ENCODE results near the gene KDM1B.

The KDM1B gene, protein sequence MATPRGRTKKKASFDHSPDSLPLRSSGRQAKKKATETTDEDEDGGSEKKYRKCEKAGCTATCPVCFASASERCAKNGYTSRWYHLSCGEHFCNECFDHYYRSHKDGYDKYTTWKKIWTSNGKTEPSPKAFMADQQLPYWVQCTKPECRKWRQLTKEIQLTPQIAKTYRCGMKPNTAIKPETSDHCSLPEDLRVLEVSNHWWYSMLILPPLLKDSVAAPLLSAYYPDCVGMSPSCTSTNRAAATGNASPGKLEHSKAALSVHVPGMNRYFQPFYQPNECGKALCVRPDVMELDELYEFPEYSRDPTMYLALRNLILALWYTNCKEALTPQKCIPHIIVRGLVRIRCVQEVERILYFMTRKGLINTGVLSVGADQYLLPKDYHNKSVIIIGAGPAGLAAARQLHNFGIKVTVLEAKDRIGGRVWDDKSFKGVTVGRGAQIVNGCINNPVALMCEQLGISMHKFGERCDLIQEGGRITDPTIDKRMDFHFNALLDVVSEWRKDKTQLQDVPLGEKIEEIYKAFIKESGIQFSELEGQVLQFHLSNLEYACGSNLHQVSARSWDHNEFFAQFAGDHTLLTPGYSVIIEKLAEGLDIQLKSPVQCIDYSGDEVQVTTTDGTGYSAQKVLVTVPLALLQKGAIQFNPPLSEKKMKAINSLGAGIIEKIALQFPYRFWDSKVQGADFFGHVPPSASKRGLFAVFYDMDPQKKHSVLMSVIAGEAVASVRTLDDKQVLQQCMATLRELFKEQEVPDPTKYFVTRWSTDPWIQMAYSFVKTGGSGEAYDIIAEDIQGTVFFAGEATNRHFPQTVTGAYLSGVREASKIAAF

DNA sequence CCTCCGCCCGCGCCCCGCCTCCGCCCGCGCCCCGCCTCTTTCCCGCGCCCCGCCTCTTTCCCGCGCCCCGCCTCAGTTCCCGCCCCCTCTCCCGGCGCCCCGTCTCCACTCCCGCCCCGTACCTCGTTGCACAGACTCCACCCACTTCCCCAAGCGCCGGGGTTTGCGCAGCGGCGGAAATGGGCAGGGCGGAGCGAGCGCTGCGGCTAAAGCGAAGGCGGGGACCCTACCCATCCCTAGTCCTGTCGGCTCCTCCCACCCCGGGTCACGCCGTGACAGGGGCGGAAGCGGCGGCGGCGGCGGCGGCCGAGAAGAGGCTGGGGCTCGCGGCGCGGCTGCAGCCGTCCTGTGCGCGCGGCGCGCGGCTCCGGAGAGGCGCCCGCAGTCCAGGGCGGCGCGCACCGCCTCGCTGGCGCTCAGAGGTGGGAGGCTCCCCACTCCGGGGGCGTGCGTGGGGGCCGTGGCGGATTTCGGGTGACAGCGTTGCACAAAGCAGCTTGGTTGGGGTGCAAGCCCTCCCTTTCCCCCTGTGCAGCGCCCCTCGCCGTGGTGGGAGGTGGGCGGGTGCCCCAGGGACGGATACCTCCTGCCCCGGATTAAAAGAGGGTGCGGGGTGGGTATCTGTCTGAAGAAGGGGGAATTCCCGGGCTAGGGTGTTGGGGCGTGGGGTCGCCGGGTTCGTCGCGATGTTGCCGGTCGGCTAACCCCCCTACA lies at the start of gene KDM1B:
Gene KDM1B (plus strand): TSS at position 273 of the 714 bp plus-strand sequence. CDS start 4,474 bp downstream, outside the sequence.
- TF ChIP-seq, protein P1, sequence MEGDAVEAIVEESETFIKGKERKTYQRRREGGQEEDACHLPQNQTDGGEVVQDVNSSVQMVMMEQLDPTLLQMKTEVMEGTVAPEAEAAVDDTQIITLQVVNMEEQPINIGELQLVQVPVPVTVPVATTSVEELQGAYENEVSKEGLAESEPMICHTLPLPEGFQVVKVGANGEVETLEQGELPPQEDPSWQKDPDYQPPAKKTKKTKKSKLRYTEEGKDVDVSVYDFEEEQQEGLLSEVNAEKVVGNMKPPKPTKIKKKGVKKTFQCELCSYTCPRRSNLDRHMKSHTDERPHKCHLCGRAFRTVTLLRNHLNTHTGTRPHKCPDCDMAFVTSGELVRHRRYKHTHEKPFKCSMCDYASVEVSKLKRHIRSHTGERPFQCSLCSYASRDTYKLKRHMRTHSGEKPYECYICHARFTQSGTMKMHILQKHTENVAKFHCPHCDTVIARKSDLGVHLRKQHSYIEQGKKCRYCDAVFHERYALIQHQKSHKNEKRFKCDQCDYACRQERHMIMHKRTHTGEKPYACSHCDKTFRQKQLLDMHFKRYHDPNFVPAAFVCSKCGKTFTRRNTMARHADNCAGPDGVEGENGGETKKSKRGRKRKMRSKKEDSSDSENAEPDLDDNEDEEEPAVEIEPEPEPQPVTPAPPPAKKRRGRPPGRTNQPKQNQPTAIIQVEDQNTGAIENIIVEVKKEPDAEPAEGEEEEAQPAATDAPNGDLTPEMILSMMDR (IDR thresholded peaks at IDR 0.05; ENCODE audit: low read depth, low read length, missing control alignments): no peak
- H3K4me3 ChIP-seq (replicated peaks; ENCODE audit: low read depth, low read length): peak within 1 kb of the TSS; percentile 88
- DNase-seq (ENCODE audit: extremely low read depth, low read depth): peak; percentile 90

DNA sequence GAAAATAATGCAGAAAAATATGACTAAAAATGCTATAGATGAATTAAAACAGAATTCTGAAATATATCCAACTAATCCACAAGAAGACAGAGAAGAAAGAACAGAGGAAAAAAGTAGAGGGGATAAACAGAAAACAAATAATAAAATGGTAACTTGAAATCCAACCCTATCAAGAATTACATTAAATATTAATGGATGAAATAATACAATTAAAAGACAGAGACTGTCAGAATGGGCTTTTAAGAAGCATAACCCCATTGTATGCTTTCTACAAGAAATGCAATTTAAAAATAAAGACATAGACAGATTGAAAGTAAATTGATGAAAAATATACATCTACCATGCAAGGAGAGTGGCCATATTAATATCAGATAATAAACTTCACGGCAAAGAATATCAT lies 48.2 kb upstream of the KDM1B start:
- DNase-seq (ENCODE audit: extremely low read depth, low read depth): no peak
- TF ChIP-seq, protein P1 (IDR thresholded peaks at IDR 0.05; ENCODE audit: low read depth, low read length, missing control alignments): no peak

DNA sequence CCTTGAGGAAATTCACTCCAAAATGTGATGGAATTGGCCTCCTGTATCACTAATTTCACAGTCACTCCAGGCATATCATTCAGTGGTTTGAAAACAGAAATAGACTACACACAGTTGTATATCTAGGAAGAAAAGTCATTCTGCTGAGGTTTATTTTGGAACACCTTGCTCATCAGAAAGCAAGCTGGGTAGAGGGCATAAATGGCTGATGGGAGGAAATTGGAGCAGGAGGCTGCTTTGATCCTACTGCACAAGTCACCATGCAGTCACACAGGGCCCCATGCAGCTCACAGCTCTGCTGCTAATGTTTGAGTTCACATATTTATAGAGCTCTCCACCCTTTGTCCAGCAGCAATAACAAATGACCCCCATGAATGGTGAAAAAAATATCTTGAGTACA lies 45.1 kb upstream of the KDM1B start:
- no peak for DNase-seq (ENCODE audit: extremely low read depth, low read depth)
- H3K4me3 ChIP-seq (replicated peaks; ENCODE audit: low read depth, low read length): no peak overlapping the region
- TF ChIP-seq, protein P1 (IDR thresholded peaks at IDR 0.05; ENCODE audit: low read depth, low read length, missing control alignments): no peak

More for the DNA sequence above, 48.2 kb upstream of the KDM1B start:
- H3K4me3 ChIP-seq (replicated peaks; ENCODE audit: low read depth, low read length): no peak overlapping the region

DNA sequence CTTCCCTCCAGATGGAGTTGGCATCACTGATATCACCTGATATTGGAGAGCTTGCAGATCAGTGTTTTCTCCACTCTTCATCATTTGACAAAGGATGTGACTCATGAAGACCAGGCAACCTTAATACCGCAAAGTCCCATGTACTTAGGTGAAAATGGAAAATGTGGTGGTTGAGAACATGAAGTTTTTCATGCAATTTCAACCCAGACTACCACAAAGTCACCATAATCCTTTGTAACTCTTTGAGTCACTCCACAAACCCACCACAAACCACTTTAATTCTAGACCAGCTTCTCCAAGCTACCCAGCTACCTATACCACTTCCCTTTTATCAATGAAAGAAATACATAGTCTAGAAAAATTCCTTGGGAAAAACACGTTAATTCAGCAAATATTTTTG lies 39.9 kb upstream of the KDM1B start:
- DNase-seq (ENCODE audit: extremely low read depth, low read depth): no peak
- TF ChIP-seq, protein P1 (IDR thresholded peaks at IDR 0.05; ENCODE audit: low read depth, low read length, missing control alignments): no peak
- no peak overlapping the region for H3K4me3 ChIP-seq (replicated peaks; ENCODE audit: low read depth, low read length)

DNA sequence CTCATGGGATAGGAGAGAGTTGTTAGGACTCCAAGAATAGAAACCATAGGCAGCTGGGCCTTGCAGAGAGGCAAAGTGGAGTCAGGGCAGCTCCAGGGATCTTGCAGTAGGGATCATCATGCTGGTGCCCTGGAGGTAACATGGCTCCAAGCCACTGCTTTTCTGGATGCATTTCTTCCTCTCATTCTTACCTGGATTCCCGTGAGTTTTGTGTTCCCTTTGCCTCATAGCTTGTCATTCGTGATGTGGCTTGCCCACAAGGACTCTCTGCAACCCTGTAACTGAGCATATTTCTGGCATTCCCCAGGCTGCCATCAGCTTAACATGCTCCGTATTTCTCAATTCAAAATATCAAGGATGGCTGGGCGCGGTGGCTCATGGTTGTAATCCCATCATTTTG lies 38.1 kb upstream of the KDM1B start:
- no peak for DNase-seq (ENCODE audit: extremely low read depth, low read depth)
- TF ChIP-seq, protein P1 (IDR thresholded peaks at IDR 0.05; ENCODE audit: low read depth, low read length, missing control alignments): no peak
- no peak overlapping the region for H3K4me3 ChIP-seq (replicated peaks; ENCODE audit: low read depth, low read length)

DNA sequence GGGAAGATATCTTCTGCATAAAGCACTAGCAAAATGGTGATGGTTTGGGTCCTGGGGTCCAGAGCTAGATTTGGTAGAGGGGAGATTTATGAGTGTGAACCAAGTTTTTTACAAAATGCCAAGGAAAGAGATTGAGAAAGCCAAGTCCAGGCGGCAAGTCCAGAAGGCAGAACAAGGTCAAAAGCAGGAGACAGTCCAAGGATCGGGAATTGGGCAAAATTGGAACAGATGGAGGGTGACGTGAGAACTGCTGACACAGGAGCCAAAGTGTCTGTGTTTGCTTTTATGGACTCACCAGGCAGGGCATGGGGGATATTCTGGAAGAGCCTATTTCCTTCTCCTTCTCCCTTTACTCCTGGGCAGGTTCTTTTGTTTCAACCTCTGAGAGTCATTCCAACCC lies 36.9 kb upstream of the KDM1B start:
- TF ChIP-seq, protein P1 (IDR thresholded peaks at IDR 0.05; ENCODE audit: low read depth, low read length, missing control alignments): no peak
- H3K4me3 ChIP-seq (replicated peaks; ENCODE audit: low read depth, low read length): no peak overlapping the region
- no peak for DNase-seq (ENCODE audit: extremely low read depth, low read depth)
